Measurements from ENCODE around the gene AZIN2.

Gene AZIN2

GRCh38 chr1:33092438-33092837 is 11.5 kb downstream of the AZIN2 start:
- Histone ChIP-seq H3K27me3 (ENCODE audit: low read depth, low read length) (no peaks in the 10 kb centered on the region), H3K4me3 (ENCODE audit: low read length) (no peak overlapping the region), H3K4me2 (ENCODE audit: low read length) (no peak overlapping the region), H3K27ac (ENCODE audit: low read length) (no peak overlapping the region), H2AFZ (ENCODE audit: low read depth, low read length) (no peak overlapping the region), H4K20me1 (ENCODE audit: insufficient read depth, low read length) (no peaks in the 10 kb centered on the region), H3K36me3 (replicated peaks; ENCODE audit: low read depth, low read length) (no peaks in the 10 kb centered on the region), H3K9ac (ENCODE audit: low read length) (no peak overlapping the region), H3K4me1 (ENCODE audit: low read length) (peaks cover 10% of the 10 kb centered on the region), H3K9me3 (ENCODE audit: insufficient read depth, low read length) (no peaks in the 10 kb centered on the region), H3K79me2 (ENCODE audit: low read length) (no peaks in the 10 kb centered on the region)
- TF ChIP-seq, protein P1, sequence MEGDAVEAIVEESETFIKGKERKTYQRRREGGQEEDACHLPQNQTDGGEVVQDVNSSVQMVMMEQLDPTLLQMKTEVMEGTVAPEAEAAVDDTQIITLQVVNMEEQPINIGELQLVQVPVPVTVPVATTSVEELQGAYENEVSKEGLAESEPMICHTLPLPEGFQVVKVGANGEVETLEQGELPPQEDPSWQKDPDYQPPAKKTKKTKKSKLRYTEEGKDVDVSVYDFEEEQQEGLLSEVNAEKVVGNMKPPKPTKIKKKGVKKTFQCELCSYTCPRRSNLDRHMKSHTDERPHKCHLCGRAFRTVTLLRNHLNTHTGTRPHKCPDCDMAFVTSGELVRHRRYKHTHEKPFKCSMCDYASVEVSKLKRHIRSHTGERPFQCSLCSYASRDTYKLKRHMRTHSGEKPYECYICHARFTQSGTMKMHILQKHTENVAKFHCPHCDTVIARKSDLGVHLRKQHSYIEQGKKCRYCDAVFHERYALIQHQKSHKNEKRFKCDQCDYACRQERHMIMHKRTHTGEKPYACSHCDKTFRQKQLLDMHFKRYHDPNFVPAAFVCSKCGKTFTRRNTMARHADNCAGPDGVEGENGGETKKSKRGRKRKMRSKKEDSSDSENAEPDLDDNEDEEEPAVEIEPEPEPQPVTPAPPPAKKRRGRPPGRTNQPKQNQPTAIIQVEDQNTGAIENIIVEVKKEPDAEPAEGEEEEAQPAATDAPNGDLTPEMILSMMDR (IDR thresholded peaks at IDR 0.05; ENCODE audit: low read depth, low read length), result no peak
- no peak for TF ChIP-seq EZH2phosphoT487 (IDR thresholded peaks at IDR 0.05; ENCODE audit: low read depth)

DNA sequence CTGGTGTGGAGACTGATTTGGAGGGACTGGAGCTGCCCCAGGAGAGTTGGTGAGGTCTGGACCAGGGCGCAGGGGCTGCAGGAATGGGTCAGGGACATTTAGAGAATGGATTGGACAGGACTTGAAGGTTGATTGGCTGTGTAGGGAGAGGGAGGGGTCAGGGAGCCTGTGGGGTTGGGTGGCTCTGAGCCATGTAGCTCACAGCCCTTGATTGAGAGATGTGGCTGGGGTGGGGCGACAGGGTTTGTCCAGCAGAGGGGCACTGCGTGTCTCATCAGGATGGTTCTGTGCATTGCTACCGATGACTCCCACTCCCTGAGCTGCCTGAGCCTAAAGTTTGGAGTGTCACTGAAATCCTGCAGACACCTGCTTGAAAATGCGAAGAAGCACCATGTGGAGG is 12.1 kb downstream of the AZIN2 start:
- Histone ChIP-seq H2AFZ (ENCODE audit: low read depth, low read length) (no peak overlapping the region), H3K4me2 (ENCODE audit: low read length) (no peak overlapping the region), H3K27ac (ENCODE audit: low read length) (no peak overlapping the region), H3K4me1 (ENCODE audit: low read length) (peaks cover 9% of the 10 kb centered on the region), H3K36me3 (replicated peaks; ENCODE audit: low read depth, low read length) (no peaks in the 10 kb centered on the region), H3K4me3 (ENCODE audit: low read length) (no peak overlapping the region), H3K9ac (ENCODE audit: low read length) (no peak overlapping the region), H3K79me2 (ENCODE audit: low read length) (no peaks in the 10 kb centered on the region), H4K20me1 (ENCODE audit: insufficient read depth, low read length) (no peaks in the 10 kb centered on the region), H3K27me3 (ENCODE audit: low read depth, low read length) (no peaks in the 10 kb centered on the region), H3K9me3 (ENCODE audit: insufficient read depth, low read length) (no peaks in the 10 kb centered on the region)
- no peak for TF ChIP-seq EZH2phosphoT487 (IDR thresholded peaks at IDR 0.05; ENCODE audit: low read depth)
- TF ChIP-seq, protein P1 (IDR thresholded peaks at IDR 0.05; ENCODE audit: low read depth, low read length), result no peak

GRCh38 chr1:33094486-33094885 is 13.5 kb downstream of the AZIN2 start:
- TF ChIP-seq, protein P1 (IDR thresholded peaks at IDR 0.05; ENCODE audit: low read depth, low read length), result no peak
- no peak for TF ChIP-seq EZH2phosphoT487 (IDR thresholded peaks at IDR 0.05; ENCODE audit: low read depth)
- Histone ChIP-seq H4K20me1 (ENCODE audit: insufficient read depth, low read length) (no peaks in the 10 kb centered on the region), H3K9ac (ENCODE audit: low read length) (no peak overlapping the region), H3K79me2 (ENCODE audit: low read length) (no peaks in the 10 kb centered on the region), H2AFZ (ENCODE audit: low read depth, low read length) (no peak overlapping the region), H3K4me2 (ENCODE audit: low read length) (no peak overlapping the region), H3K27me3 (ENCODE audit: low read depth, low read length) (no peaks in the 10 kb centered on the region), H3K9me3 (ENCODE audit: insufficient read depth, low read length) (no peaks in the 10 kb centered on the region), H3K4me1 (ENCODE audit: low read length) (no peaks in the 10 kb centered on the region), H3K27ac (ENCODE audit: low read length) (no peak overlapping the region), H3K36me3 (replicated peaks; ENCODE audit: low read depth, low read length) (no peaks in the 10 kb centered on the region), H3K4me3 (ENCODE audit: low read length) (no peak overlapping the region)

- TF ChIP-seq EZH2phosphoT487 (IDR thresholded peaks at IDR 0.05; ENCODE audit: low read depth), result no peak
- TF ChIP-seq, protein P1 (IDR thresholded peaks at IDR 0.05; ENCODE audit: low read depth, low read length), result peak; percentile 94
Observed at GRCh38 chr1:33094971-33095604, 14.1 kb downstream of the AZIN2 start.

More at GRCh38 chr1:33094971-33095604, 14.1 kb downstream of the AZIN2 start:
- Histone ChIP-seq H3K9me3 (ENCODE audit: insufficient read depth, low read length) (no peaks in the 10 kb centered on the region), H2AFZ (ENCODE audit: low read depth, low read length) (no peak overlapping the region), H3K27me3 (ENCODE audit: low read depth, low read length) (no peaks in the 10 kb centered on the region), H3K27ac (ENCODE audit: low read length) (no peak overlapping the region), H3K9ac (ENCODE audit: low read length) (no peak overlapping the region), H3K36me3 (replicated peaks; ENCODE audit: low read depth, low read length) (no peaks in the 10 kb centered on the region), H3K79me2 (ENCODE audit: low read length) (no peaks in the 10 kb centered on the region), H3K4me1 (ENCODE audit: low read length) (no peaks in the 10 kb centered on the region), H3K4me3 (ENCODE audit: low read length) (no peak overlapping the region), H3K4me2 (ENCODE audit: low read length) (peak overlapping the region; percentile 40), H4K20me1 (ENCODE audit: insufficient read depth, low read length) (no peaks in the 10 kb centered on the region)
